ENCODE results near the gene RICTOR. TPM values are rescaled to one million over a fixed set of nuclear protein-coding genes. Genes with fewer than 3 reads are reported as not detected.
A peak's percentile ranks its signal among the peaks of the same experiment; 100 is the strongest.

Gene RICTOR
- total and polyA plus RNA-seq, 9 of the 15 experiments (the other 6 are each of a cell fraction or from before 2014, with no cell fraction given): 13.9 to 46.6 (median 22.6) TPM

DNA sequence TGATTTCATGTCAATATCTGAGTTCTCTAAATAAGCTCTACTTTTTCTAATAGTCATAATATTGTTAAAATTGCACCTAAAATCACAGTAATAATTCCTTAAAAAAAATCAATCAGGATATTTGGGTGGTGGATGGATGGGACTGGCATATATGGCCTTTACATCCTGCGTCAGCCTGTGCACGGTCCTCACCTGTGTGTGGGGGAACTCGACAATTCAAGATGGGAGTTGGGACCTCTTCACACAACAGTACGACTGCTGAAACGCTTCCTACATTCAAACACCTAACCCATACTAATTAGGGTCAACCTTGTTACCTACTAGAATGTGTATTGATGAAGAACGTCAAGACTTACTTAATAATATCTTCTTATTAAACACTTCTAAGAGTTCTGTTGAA, 137.9 kb downstream of the RICTOR start:
- H3K4me3 ChIP-seq: no peak overlapping the region
- 88% methylated on average over 6 of the region's 6 CpGs for whole genome bisulfite sequencing (ENCODE audit: insufficient coverage, low coverage, missing lambda C conversion rate)
- ChIA-PET POLR2A (interaction anchor here (1.0 kb wide), 1 partner anchor 20 kb away, joined by 3 read pairs; no protein-coding TSS in a partner anchor), CTCF (ENCODE audit: low intra/inter-chr PET ratio) (no interaction called here)
- H3K9me3 ChIP-seq (replicated peaks; ENCODE audit: control insufficient read depth, insufficient read depth, low read depth, low read length): no peaks in the 10 kb centered on the region
- no peaks in the 10 kb centered on the region for H3K9me1 ChIP-seq (ENCODE audit: control insufficient read depth, insufficient read depth, low read length)
- in situ Hi-C loops (cut with MboI) (no loop called here), intact Hi-C loops (cut with micrococcal nuclease) (no loop called here)
- no peak overlapping the region for H3K4me2 ChIP-seq (ENCODE audit: insufficient read depth, low read length)
- H2AFZ ChIP-seq (ENCODE audit: low read depth, low read length): no peak overlapping the region
- no peaks in the 10 kb centered on the region for H4K20me1 ChIP-seq (replicated peaks; ENCODE audit: control insufficient read depth, insufficient read depth, low read length)
- H3K27me3 ChIP-seq (ENCODE audit: control insufficient read depth in 2 of 2, insufficient read depth in 2 of 2, low read length in 2 of 2): 0 out of 5 replicates have a peak, but pooled peaks cover 0 to 2% of the 10 kb centered on the region in 2 experiments
- no TSS peak for BruUV-seq (replicated peaks)
- no peaks in the 10 kb centered on the region for H3K79me2 ChIP-seq (ENCODE audit: control insufficient read depth, insufficient read depth, low read length)
- DNase-seq (ENCODE audit: extremely low read depth in 1 of 4, low spot score in 3 of 4) (no peak), ATAC-seq (0 out of 3 replicates have a peak, but pooled peaks have one; percentile 10), FAIRE-seq (no peak)
- peaks cover 0 to 8% of the 10 kb centered on the region in 2 experiments; a peak in 2 of 5 replicates for H3K4me1 ChIP-seq (replicated peaks in 1 of 2; ENCODE audit: control insufficient read depth in 2 of 2, insufficient read depth in 2 of 2, low read length in 2 of 2)
- TF ChIP-seq IFI16 (CRISPR knock-in tag; IDR thresholded peaks at IDR 0.05) (no peak), MAFG (tag; conservative IDR thresholded peaks at IDR 0.05) (no peak), EWSR1 (IDR thresholded peaks at IDR 0.05; ENCODE audit: borderline replicate concordance, low read depth, partially characterized antibody) (no peak), TGIF2 (CRISPR knock-in tag; IDR thresholded peaks at IDR 0.05) (no peak), TCF15 (CRISPR knock-in tag; IDR thresholded peaks at IDR 0.05) (no peak), FOXA3 (CRISPR knock-in tag; conservative IDR thresholded peaks at IDR 0.05 in 1 of 2, IDR thresholded peaks at IDR 0.05 in 1 of 2) (no peak)
- TF ChIP-seq, protein P1, sequence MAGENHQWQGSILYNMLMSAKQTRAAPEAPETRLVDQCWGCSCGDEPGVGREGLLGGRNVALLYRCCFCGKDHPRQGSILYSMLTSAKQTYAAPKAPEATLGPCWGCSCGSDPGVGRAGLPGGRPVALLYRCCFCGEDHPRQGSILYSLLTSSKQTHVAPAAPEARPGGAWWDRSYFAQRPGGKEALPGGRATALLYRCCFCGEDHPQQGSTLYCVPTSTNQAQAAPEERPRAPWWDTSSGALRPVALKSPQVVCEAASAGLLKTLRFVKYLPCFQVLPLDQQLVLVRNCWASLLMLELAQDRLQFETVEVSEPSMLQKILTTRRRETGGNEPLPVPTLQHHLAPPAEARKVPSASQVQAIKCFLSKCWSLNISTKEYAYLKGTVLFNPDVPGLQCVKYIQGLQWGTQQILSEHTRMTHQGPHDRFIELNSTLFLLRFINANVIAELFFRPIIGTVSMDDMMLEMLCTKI (IDR thresholded peaks at IDR 0.05; ENCODE audit: partially characterized antibody): no peak
- TF ChIP-seq, protein P2, sequence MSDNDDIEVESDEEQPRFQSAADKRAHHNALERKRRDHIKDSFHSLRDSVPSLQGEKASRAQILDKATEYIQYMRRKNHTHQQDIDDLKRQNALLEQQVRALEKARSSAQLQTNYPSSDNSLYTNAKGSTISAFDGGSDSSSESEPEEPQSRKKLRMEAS (CRISPR knock-in tag; IDR thresholded peaks at IDR 0.05): no peak
- H3K36me3 ChIP-seq (ENCODE audit: control insufficient read depth, insufficient read depth, low read length): peaks cover 17% of the 10 kb centered on the region; the same call in 2 of the 3 replicates
- H3K9ac ChIP-seq (ENCODE audit: insufficient read depth in 1 of 2, low read depth in 2 of 2, low read length in 2 of 2): no peak overlapping the region
- no peak overlapping the region for H3K27ac ChIP-seq (ENCODE audit: extremely low read depth, low read depth, low read length)
